SU-DHL-6 (cell line): ENCODE results near the gene HS6ST2.

Experiments
- H2AFZ ChIP-seq: fragments of 200-600 bp; sonication (generic); 2 replicates; pipeline ENCODE4 v1.6.1; 2014; ENCODE audit warnings: low read depth, mild to moderate bottlenecking, moderate library complexity, mixed read lengths, antibody characterized with exemption, low read length; ENCODE audit not compliant: severe bottlenecking
- H3F3A ChIP-seq: fragments of 200-600 bp; shearing (Covaris generic); 2 replicates; pipeline ENCODE4 v1.6.0; 2016; ENCODE audit warnings: antibody characterized with exemption, mild to moderate bottlenecking; ENCODE audit not compliant: insufficient read depth
- H3K27ac ChIP-seq: fragments of 200-600 bp; sonication (generic); 2 replicates; pipeline ENCODE4 v1.5.1; 2016; ENCODE audit warnings: low read depth, mild to moderate bottlenecking, low read length, moderate library complexity, mixed read lengths
- H3K27me3 ChIP-seq: fragments of 200-600 bp; sonication (generic), shearing (Covaris generic); 2 replicates; pipeline ENCODE4 v1.6.0; 2014; ENCODE audit warnings: mild to moderate bottlenecking, low read length
- H3K36me3 ChIP-seq: fragments of 200-600 bp; sonication (generic); 2 replicates; pipeline ENCODE4 v1.6.1; 2014; ENCODE audit warnings: mild to moderate bottlenecking, low read length, mixed read lengths
- H3K4me2 ChIP-seq: fragments of 300-600, 200-600 bp; shearing (Covaris generic), sonication (generic); 2 replicates; pipeline ENCODE4 v1.6.0; 2014; ENCODE audit warnings: low read length, low read depth, mild to moderate bottlenecking; ENCODE audit not compliant: poor library complexity, severe bottlenecking
- H3K4me3 ChIP-seq: fragments of 200-600 bp; sonication (generic); 2 replicates; pipeline ENCODE4 v1.5.1; 2014; ENCODE audit warnings: antibody characterized with exemption, low read length, mild to moderate bottlenecking, mixed read lengths; ENCODE audit not compliant: insufficient read depth, poor library complexity, severe bottlenecking
- H3K79me2 ChIP-seq: fragments of 200-600 bp; sonication (generic); 2 replicates; pipeline ENCODE4 v1.6.1; 2014; ENCODE audit warnings: mild to moderate bottlenecking, low read length, moderate library complexity; ENCODE audit not compliant: insufficient read depth
- H3K9ac ChIP-seq: fragments of 200-600 bp; sonication (generic); 2 replicates; pipeline ENCODE4 v1.7.0; 2014; ENCODE audit warnings: mild to moderate bottlenecking, low read length
- H3K9me2 ChIP-seq: fragments of 200-600 bp; sonication (generic); replicated peaks from 2 replicates; pipeline ENCODE4 v1.6.1; 2014; ENCODE audit warnings: low read length; ENCODE audit not compliant: insufficient read depth
- H3K9me3 ChIP-seq: fragments of 200-600 bp; sonication (generic); 2 replicates; pipeline ENCODE4 v1.6.1; 2014; ENCODE audit warnings: low read length, mixed read lengths; ENCODE audit not compliant: insufficient read depth
- H4K20me1 ChIP-seq: fragments of 200-600 bp; sonication (generic); 2 replicates; pipeline ENCODE4 v1.6.1; 2014; ENCODE audit warnings: low read depth, mild to moderate bottlenecking, antibody characterized with exemption, low read length, moderate library complexity, mixed read lengths
- EZH2phosphoT487 ChIP-seq: fragments of 200-600 bp; sonication (generic), shearing (Covaris generic); conservative IDR thresholded peaks from 2 replicates; pipeline ENCODE4 v1.6.1; 2018; ENCODE audit warnings: mild to moderate bottlenecking, antibody characterized with exemption, low read length, moderate library complexity, mixed read lengths
- TF ChIP-seq, protein P1 (sequence below): fragments of 200-600 bp; sonication (generic); IDR thresholded peaks from one replicate; pipeline ENCODE4 v1.5.1; 2017; ENCODE audit warnings: antibody characterized with exemption, mild to moderate bottlenecking, low read length, moderate library complexity; ENCODE audit not compliant: insufficient read depth, poor library complexity, severe bottlenecking

The HS6ST2 gene

DNA sequence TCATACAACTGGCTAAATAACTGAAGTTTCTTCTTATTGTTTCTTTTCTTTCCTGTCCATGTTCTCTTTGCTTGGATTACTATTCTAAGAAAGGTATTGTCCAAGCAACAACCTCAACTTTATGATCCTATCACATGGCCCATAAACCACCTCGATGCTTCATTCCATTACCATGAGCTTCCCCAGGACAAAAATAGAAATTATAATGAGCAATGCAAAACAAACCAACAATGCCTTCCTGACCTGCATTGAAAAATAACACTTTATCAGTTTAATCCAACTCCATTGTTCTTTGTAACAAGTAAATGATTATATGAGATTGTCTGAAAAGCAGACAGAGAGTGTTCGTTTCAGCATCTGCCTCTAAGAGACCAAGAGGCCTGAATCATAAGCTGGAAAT lies 148.8 kb downstream of the HS6ST2 start:
- Histone ChIP-seq H2AFZ (no peak overlapping the region), H3K4me3 (no peak overlapping the region), H3K9me3 (no peaks in the 10 kb centered on the region), H4K20me1 (no peaks in the 10 kb centered on the region), H3K36me3 (no peaks in the 10 kb centered on the region), H3F3A (no peaks in the 10 kb centered on the region), H3K27me3 (no peaks in the 10 kb centered on the region), H3K4me2 (no peak overlapping the region), H3K9me2 (no peaks in the 10 kb centered on the region), H3K79me2 (no peaks in the 10 kb centered on the region), H3K27ac (no peak overlapping the region), H3K9ac (no peak overlapping the region)
- TF ChIP-seq, protein P1, sequence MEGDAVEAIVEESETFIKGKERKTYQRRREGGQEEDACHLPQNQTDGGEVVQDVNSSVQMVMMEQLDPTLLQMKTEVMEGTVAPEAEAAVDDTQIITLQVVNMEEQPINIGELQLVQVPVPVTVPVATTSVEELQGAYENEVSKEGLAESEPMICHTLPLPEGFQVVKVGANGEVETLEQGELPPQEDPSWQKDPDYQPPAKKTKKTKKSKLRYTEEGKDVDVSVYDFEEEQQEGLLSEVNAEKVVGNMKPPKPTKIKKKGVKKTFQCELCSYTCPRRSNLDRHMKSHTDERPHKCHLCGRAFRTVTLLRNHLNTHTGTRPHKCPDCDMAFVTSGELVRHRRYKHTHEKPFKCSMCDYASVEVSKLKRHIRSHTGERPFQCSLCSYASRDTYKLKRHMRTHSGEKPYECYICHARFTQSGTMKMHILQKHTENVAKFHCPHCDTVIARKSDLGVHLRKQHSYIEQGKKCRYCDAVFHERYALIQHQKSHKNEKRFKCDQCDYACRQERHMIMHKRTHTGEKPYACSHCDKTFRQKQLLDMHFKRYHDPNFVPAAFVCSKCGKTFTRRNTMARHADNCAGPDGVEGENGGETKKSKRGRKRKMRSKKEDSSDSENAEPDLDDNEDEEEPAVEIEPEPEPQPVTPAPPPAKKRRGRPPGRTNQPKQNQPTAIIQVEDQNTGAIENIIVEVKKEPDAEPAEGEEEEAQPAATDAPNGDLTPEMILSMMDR, result no peak
- no peak for TF ChIP-seq EZH2phosphoT487

DNA sequence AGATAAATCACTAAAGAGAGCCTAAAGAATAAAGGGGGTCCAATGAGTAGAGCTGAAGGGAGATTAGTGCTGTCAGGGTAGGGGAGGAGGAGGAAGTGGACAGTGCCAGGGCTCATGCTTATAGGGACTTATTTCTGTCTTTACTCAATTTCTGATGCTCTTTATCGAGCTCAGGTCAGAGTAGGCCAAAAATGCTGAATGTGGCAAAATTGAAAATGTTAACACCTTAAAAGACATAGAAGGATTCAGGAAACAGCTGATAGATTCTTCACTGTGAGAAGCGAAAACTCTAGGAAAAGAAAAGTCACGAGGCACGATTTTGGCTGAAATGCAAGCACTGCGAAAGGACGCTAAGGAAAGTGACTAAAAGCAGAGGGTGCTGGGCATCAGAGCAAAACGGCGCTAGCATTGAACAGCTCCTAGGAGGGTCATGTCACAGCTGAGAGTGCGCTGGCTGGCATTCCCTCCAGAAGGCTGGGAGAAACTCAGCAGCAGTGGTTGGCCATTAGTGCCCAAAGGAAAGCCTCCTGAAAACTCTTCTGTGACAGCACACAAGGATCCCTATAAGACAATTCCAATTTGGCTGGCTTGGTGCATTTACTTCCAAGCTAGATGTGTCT lies 150.9 kb downstream of the HS6ST2 start:
- no peak overlapping the region for H3K4me3 ChIP-seq
- no peaks in the 10 kb centered on the region for H3K9me3 ChIP-seq
- H3K4me2 ChIP-seq, result no peak overlapping the region
- no peak overlapping the region for H2AFZ ChIP-seq
- no peaks in the 10 kb centered on the region for H3F3A ChIP-seq
- no peak for TF ChIP-seq EZH2phosphoT487
- TF ChIP-seq, protein P1, result no peak
- H3K79me2 ChIP-seq, result no peaks in the 10 kb centered on the region
- no peak overlapping the region for H3K9ac ChIP-seq
- no peaks in the 10 kb centered on the region for H3K9me2 ChIP-seq
- H3K27ac ChIP-seq, result no peak overlapping the region
- no peaks in the 10 kb centered on the region for H4K20me1 ChIP-seq
- no peaks in the 10 kb centered on the region for H3K27me3 ChIP-seq
- no peaks in the 10 kb centered on the region for H3K36me3 ChIP-seq

DNA sequence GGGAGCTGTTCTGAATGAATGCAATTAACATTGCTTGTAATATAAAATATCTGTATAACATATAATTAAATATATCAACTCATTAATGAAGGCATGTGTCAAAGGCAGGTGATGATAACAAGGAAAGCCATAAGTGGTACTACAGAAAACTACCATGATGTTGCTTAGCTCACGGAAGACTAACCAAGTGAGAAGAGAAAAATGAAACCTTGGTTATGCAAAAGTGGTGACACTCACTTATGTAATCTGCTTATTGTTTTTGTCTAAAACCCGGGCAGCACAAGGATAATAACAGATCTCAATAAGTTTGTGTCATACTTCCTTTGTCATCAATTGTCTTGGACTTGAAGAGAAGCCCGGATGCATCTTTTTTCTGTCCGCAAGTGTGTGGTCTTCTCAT lies 156.4 kb downstream of the HS6ST2 start:
- H3K79me2 ChIP-seq, result no peaks in the 10 kb centered on the region
- no peaks in the 10 kb centered on the region for H3K27me3 ChIP-seq
- H3K4me2 ChIP-seq, result no peak overlapping the region
- no peaks in the 10 kb centered on the region for H3K9me3 ChIP-seq
- H3F3A ChIP-seq, result no peaks in the 10 kb centered on the region
- H3K9me2 ChIP-seq, result no peaks in the 10 kb centered on the region
- no peaks in the 10 kb centered on the region for H3K36me3 ChIP-seq
- H3K27ac ChIP-seq, result no peak overlapping the region
- no peak overlapping the region for H3K9ac ChIP-seq
- TF ChIP-seq, protein P1, result no peak
- no peak for TF ChIP-seq EZH2phosphoT487
- no peak overlapping the region for H2AFZ ChIP-seq
- no peaks in the 10 kb centered on the region for H4K20me1 ChIP-seq
- H3K4me3 ChIP-seq, result no peak overlapping the region
